Measurements from ENCODE around the gene COG4.

Gene COG4

GRCh38 chr16:70478169-70478568 is 45.2 kb downstream of the COG4 start:
- H3K9me3 ChIP-seq (ENCODE audit: control insufficient read depth in 1 of 2, low read length in 2 of 2), result no peaks in the 10 kb centered on the region
- H3K4me3 ChIP-seq (ENCODE audit: low read depth in 1 of 2, low read length in 2 of 2), result no peak overlapping the region
- H3K4me1 ChIP-seq (ENCODE audit: control insufficient read depth in 1 of 2, insufficient read depth in 2 of 2, low read length in 2 of 2), result peaks cover 0 to 4% of the 10 kb centered on the region in 2 donors
- peaks cover 42 to 81% of the 10 kb centered on the region in 2 donors for H3K36me3 ChIP-seq (ENCODE audit: control insufficient read depth in 1 of 2, insufficient read depth in 2 of 2, low read length in 2 of 2)
- H3K27ac ChIP-seq (ENCODE audit: low read length), result no peak overlapping the region
- H3K27me3 ChIP-seq (ENCODE audit: low read depth, low read length), result no peaks in the 10 kb centered on the region

GRCh38 chr16:70476272-70477020 is 46.9 kb downstream of the COG4 start:
- H3K27ac ChIP-seq (ENCODE audit: low read length), result peak overlapping the region; percentile 36
- H3K4me3 ChIP-seq (ENCODE audit: low read depth in 1 of 2, low read length in 2 of 2), result no peak overlapping the region
- H3K27me3 ChIP-seq (ENCODE audit: low read depth, low read length), result no peaks in the 10 kb centered on the region
- no peaks in the 10 kb centered on the region for H3K9me3 ChIP-seq (ENCODE audit: control insufficient read depth in 1 of 2, low read length in 2 of 2)
- H3K36me3 ChIP-seq (ENCODE audit: control insufficient read depth in 1 of 2, insufficient read depth in 2 of 2, low read length in 2 of 2), result peaks cover 29 to 77% of the 10 kb centered on the region in 2 donors
- H3K4me1 ChIP-seq (ENCODE audit: control insufficient read depth in 1 of 2, insufficient read depth in 2 of 2, low read length in 2 of 2), result peaks cover 0 to 4% of the 10 kb centered on the region in 2 donors

DNA sequence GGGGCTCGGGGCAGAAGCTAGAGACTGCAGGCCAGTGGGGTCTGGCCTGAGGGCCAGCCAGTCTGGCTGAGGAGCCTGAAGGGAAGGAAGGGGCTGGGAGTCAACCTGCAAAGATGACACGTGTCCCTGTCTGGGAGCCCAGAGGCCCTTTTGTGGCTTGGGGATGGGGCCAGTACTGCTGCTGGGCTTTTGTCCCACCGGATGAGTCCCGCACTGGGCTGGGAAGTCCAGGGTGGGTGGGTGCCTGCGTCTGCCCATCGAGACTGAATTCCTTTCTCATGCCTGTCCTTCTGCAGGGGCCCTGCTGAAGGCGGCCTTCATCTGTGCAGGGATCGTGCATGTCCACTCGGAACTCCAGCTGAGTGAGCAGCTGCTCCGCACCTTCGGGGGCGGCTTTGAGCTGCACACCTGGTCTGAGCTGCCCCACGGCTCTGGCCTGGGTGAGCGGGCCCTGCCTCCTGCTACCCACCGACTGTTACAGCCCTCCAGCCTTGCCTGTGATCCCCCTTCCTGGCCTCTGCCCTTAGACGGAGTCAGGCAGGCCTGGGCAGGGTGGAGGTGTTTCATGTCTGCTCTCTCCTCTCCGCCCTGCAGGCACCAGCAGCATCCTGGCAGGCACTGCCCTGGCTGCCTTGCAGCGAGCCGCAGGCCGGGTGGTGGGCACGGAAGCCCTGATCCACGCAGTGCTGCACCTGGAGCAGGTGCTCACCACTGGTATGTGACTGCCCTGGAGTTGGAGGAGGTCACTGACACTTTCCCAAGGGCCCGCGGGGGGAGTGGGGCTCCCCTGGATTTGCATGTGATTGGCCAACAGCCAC is 48.1 kb downstream of the COG4 start:
- H3K4me3 ChIP-seq (ENCODE audit: low read depth in 1 of 2, low read length in 2 of 2), result no peak overlapping the region
- H3K36me3 ChIP-seq (ENCODE audit: control insufficient read depth in 1 of 2, insufficient read depth in 2 of 2, low read length in 2 of 2), result peaks cover 19 to 69% of the 10 kb centered on the region in 2 donors
- H3K9me3 ChIP-seq (ENCODE audit: control insufficient read depth in 1 of 2, low read length in 2 of 2), result no peaks in the 10 kb centered on the region
- H3K4me1 ChIP-seq (ENCODE audit: control insufficient read depth in 1 of 2, insufficient read depth in 2 of 2, low read length in 2 of 2), result peaks cover 0 to 4% of the 10 kb centered on the region in 2 donors
- no peak overlapping the region for H3K27ac ChIP-seq (ENCODE audit: low read length)
- no peaks in the 10 kb centered on the region for H3K27me3 ChIP-seq (ENCODE audit: low read depth, low read length)

- peaks cover 12 to 62% of the 10 kb centered on the region in 2 donors for H3K36me3 ChIP-seq (ENCODE audit: control insufficient read depth in 1 of 2, insufficient read depth in 2 of 2, low read length in 2 of 2)
- peaks cover 0 to 4% of the 10 kb centered on the region in 2 donors for H3K4me1 ChIP-seq (ENCODE audit: control insufficient read depth in 1 of 2, insufficient read depth in 2 of 2, low read length in 2 of 2)
- no peaks in the 10 kb centered on the region for H3K27me3 ChIP-seq (ENCODE audit: low read depth, low read length)
- H3K27ac ChIP-seq (ENCODE audit: low read length), result no peak overlapping the region
- H3K9me3 ChIP-seq (ENCODE audit: control insufficient read depth in 1 of 2, low read length in 2 of 2), result no peaks in the 10 kb centered on the region
- H3K4me3 ChIP-seq (ENCODE audit: low read depth in 1 of 2, low read length in 2 of 2), result no peak overlapping the region
Measured at GRCh38 chr16:70474320-70475053, 48.9 kb downstream of the COG4 start.

- peaks cover 0 to 4% of the 10 kb centered on the region in 2 donors for H3K4me1 ChIP-seq (ENCODE audit: control insufficient read depth in 1 of 2, insufficient read depth in 2 of 2, low read length in 2 of 2)
- no peak overlapping the region for H3K4me3 ChIP-seq (ENCODE audit: low read depth in 1 of 2, low read length in 2 of 2)
- peaks cover 7 to 56% of the 10 kb centered on the region in 2 donors for H3K36me3 ChIP-seq (ENCODE audit: control insufficient read depth in 1 of 2, insufficient read depth in 2 of 2, low read length in 2 of 2)
- no peak overlapping the region for H3K27ac ChIP-seq (ENCODE audit: low read length)
- no peaks in the 10 kb centered on the region for H3K9me3 ChIP-seq (ENCODE audit: control insufficient read depth in 1 of 2, low read length in 2 of 2)
- no peaks in the 10 kb centered on the region for H3K27me3 ChIP-seq (ENCODE audit: low read depth, low read length)
Measured at GRCh38 chr16:70473446-70474319, 49.7 kb downstream of the COG4 start.

DNA sequence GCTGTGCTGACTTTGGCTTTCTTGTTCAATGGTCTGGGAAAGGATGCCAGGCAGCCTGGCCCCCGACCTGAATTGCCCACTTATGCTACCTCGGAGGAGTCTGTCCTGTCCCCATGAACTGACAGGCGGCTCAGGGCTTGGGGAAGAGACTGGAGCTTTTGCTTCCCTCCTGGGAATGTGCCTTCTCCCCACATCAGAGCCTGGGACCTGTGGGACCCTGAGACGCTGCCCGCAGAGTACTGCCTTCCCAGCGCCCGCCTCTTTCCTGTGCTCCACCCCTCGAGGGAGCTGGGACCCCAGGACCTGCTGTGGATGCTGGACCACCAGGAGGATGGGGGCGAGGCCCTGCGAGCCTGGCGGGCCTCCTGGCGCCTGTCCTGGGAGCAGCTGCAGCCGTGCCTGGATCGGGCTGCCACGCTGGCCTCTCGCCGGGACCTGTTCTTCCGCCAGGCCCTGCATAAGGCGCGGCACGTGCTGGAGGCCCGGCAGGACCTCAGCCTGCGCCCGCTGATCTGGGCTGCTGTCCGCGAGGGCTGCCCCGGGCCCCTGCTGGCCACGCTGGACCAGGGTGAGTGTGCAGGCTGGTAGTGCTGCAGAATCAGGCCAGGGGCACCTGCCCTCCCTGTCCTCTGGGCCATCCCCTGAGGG is 50.4 kb downstream of the COG4 start:
- no peaks in the 10 kb centered on the region for H3K9me3 ChIP-seq (ENCODE audit: control insufficient read depth in 1 of 2, low read length in 2 of 2)
- H3K36me3 ChIP-seq (ENCODE audit: control insufficient read depth in 1 of 2, insufficient read depth in 2 of 2, low read length in 2 of 2), result peaks cover 7 to 49% of the 10 kb centered on the region in 2 donors
- H3K4me1 ChIP-seq (ENCODE audit: control insufficient read depth in 1 of 2, insufficient read depth in 2 of 2, low read length in 2 of 2), result peaks cover 0 to 4% of the 10 kb centered on the region in 2 donors
- no peak overlapping the region for H3K4me3 ChIP-seq (ENCODE audit: low read depth in 1 of 2, low read length in 2 of 2)
- no peak overlapping the region for H3K27ac ChIP-seq (ENCODE audit: low read length)
- no peaks in the 10 kb centered on the region for H3K27me3 ChIP-seq (ENCODE audit: low read depth, low read length)

GRCh38 chr16:70470927-70471341 is 52.4 kb downstream of the COG4 start:
- no peaks in the 10 kb centered on the region for H3K4me1 ChIP-seq (ENCODE audit: control insufficient read depth in 1 of 2, insufficient read depth in 2 of 2, low read length in 2 of 2)
- H3K9me3 ChIP-seq (ENCODE audit: control insufficient read depth in 1 of 2, low read length in 2 of 2), result no peaks in the 10 kb centered on the region
- H3K36me3 ChIP-seq (ENCODE audit: control insufficient read depth in 1 of 2, insufficient read depth in 2 of 2, low read length in 2 of 2), result peaks cover 7 to 52% of the 10 kb centered on the region in 2 donors
- H3K4me3 ChIP-seq (ENCODE audit: low read depth in 1 of 2, low read length in 2 of 2), result no peak overlapping the region
- no peaks in the 10 kb centered on the region for H3K27me3 ChIP-seq (ENCODE audit: low read depth, low read length)
- no peak overlapping the region for H3K27ac ChIP-seq (ENCODE audit: low read length)

GRCh38 chr16:70470141-70470926 is 53.0 kb downstream of the COG4 start:
- H3K36me3 ChIP-seq (ENCODE audit: control insufficient read depth in 1 of 2, insufficient read depth in 2 of 2, low read length in 2 of 2), result peaks cover 7 to 48% of the 10 kb centered on the region in 2 donors
- H3K27ac ChIP-seq (ENCODE audit: low read length), result no peak overlapping the region
- no peaks in the 10 kb centered on the region for H3K9me3 ChIP-seq (ENCODE audit: control insufficient read depth in 1 of 2, low read length in 2 of 2)
- H3K4me3 ChIP-seq (ENCODE audit: low read depth in 1 of 2, low read length in 2 of 2), result no peak overlapping the region
- no peaks in the 10 kb centered on the region for H3K27me3 ChIP-seq (ENCODE audit: low read depth, low read length)
- H3K4me1 ChIP-seq (ENCODE audit: control insufficient read depth in 1 of 2, insufficient read depth in 2 of 2, low read length in 2 of 2), result no peaks in the 10 kb centered on the region

DNA sequence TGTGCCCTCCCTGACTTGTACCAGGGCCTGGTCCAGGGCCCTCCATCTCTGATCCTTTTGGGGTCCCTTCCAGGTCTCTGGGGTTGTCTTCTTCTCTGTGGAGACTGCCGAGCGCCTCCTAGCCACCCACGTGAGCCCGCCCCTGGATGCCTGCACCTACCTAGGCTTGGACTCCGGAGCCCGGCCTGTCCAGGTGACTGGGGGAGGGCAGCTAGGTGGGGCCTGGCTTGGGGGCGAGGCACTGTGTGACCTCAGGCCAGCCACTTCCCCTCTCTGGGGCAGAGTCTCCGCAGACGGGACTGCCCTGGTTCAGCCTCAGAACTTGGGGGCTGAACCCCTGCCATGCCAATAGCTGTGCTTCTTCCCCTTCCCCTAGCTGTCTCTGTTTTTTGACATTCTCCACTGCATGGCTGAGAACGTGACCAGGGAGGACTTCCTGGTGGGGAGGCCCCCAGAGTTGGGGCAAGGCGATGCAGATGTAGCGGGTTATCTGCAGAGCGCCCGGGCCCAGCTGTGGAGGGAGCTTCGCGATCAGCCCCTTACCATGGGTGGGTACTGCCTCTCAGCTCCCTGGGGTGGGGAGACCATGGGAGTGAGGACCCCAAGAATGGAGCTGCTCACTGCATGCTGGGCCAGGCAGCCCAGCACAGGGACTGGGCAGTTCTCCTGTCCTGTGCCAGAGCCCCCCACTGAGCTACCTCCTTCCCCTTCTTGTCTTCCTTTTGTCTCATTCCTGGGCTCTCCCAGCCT is 54.4 kb downstream of the COG4 start:
- Histone ChIP-seq H3K27ac (ENCODE audit: low read length) (no peak overlapping the region), H3K9me3 (ENCODE audit: control insufficient read depth in 1 of 2, low read length in 2 of 2) (no peaks in the 10 kb centered on the region), H3K4me3 (ENCODE audit: low read depth in 1 of 2, low read length in 2 of 2) (no peak overlapping the region), H3K4me1 (ENCODE audit: control insufficient read depth in 1 of 2, insufficient read depth in 2 of 2, low read length in 2 of 2) (no peaks in the 10 kb centered on the region), H3K27me3 (ENCODE audit: low read depth, low read length) (no peaks in the 10 kb centered on the region), H3K36me3 (ENCODE audit: control insufficient read depth in 1 of 2, insufficient read depth in 2 of 2, low read length in 2 of 2) (peaks cover 9 to 49% of the 10 kb centered on the region in 2 donors)
